Measurements from ENCODE around the gene KRT86. TPM values are rescaled to one million over a fixed set of nuclear protein-coding genes. Genes with fewer than 3 reads are reported as not detected.

Gene KRT86
- total and polyA plus RNA-seq, 9 of the 15 experiments (the other 6 are each of a cell fraction or from before 2014, with no cell fraction given): not detected

GRCh38 chr12:52280796-52281560 is 6.5 kb downstream of the KRT86 start (continued):
- TF ChIP-seq, protein P1, sequence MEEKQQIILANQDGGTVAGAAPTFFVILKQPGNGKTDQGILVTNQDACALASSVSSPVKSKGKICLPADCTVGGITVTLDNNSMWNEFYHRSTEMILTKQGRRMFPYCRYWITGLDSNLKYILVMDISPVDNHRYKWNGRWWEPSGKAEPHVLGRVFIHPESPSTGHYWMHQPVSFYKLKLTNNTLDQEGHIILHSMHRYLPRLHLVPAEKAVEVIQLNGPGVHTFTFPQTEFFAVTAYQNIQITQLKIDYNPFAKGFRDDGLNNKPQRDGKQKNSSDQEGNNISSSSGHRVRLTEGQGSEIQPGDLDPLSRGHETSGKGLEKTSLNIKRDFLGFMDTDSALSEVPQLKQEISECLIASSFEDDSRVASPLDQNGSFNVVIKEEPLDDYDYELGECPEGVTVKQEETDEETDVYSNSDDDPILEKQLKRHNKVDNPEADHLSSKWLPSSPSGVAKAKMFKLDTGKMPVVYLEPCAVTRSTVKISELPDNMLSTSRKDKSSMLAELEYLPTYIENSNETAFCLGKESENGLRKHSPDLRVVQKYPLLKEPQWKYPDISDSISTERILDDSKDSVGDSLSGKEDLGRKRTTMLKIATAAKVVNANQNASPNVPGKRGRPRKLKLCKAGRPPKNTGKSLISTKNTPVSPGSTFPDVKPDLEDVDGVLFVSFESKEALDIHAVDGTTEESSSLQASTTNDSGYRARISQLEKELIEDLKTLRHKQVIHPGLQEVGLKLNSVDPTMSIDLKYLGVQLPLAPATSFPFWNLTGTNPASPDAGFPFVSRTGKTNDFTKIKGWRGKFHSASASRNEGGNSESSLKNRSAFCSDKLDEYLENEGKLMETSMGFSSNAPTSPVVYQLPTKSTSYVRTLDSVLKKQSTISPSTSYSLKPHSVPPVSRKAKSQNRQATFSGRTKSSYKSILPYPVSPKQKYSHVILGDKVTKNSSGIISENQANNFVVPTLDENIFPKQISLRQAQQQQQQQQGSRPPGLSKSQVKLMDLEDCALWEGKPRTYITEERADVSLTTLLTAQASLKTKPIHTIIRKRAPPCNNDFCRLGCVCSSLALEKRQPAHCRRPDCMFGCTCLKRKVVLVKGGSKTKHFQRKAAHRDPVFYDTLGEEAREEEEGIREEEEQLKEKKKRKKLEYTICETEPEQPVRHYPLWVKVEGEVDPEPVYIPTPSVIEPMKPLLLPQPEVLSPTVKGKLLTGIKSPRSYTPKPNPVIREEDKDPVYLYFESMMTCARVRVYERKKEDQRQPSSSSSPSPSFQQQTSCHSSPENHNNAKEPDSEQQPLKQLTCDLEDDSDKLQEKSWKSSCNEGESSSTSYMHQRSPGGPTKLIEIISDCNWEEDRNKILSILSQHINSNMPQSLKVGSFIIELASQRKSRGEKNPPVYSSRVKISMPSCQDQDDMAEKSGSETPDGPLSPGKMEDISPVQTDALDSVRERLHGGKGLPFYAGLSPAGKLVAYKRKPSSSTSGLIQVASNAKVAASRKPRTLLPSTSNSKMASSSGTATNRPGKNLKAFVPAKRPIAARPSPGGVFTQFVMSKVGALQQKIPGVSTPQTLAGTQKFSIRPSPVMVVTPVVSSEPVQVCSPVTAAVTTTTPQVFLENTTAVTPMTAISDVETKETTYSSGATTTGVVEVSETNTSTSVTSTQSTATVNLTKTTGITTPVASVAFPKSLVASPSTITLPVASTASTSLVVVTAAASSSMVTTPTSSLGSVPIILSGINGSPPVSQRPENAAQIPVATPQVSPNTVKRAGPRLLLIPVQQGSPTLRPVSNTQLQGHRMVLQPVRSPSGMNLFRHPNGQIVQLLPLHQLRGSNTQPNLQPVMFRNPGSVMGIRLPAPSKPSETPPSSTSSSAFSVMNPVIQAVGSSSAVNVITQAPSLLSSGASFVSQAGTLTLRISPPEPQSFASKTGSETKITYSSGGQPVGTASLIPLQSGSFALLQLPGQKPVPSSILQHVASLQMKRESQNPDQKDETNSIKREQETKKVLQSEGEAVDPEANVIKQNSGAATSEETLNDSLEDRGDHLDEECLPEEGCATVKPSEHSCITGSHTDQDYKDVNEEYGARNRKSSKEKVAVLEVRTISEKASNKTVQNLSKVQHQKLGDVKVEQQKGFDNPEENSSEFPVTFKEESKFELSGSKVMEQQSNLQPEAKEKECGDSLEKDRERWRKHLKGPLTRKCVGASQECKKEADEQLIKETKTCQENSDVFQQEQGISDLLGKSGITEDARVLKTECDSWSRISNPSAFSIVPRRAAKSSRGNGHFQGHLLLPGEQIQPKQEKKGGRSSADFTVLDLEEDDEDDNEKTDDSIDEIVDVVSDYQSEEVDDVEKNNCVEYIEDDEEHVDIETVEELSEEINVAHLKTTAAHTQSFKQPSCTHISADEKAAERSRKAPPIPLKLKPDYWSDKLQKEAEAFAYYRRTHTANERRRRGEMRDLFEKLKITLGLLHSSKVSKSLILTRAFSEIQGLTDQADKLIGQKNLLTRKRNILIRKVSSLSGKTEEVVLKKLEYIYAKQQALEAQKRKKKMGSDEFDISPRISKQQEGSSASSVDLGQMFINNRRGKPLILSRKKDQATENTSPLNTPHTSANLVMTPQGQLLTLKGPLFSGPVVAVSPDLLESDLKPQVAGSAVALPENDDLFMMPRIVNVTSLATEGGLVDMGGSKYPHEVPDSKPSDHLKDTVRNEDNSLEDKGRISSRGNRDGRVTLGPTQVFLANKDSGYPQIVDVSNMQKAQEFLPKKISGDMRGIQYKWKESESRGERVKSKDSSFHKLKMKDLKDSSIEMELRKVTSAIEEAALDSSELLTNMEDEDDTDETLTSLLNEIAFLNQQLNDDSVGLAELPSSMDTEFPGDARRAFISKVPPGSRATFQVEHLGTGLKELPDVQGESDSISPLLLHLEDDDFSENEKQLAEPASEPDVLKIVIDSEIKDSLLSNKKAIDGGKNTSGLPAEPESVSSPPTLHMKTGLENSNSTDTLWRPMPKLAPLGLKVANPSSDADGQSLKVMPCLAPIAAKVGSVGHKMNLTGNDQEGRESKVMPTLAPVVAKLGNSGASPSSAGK (IDR thresholded peaks at IDR 0.05): no peak
- TF ChIP-seq TRIM25 (IDR thresholded peaks at IDR 0.05; ENCODE audit: borderline replicate concordance): no peak
- TF ChIP-seq HES1 (IDR thresholded peaks at IDR 0.05; ENCODE audit: low read depth): no peak
- TF ChIP-seq, protein P2, sequence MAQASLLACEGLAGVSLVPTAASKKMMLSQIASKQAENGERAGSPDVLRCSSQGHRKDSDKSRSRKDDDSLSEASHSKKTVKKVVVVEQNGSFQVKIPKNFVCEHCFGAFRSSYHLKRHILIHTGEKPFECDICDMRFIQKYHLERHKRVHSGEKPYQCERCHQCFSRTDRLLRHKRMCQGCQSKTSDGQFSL (CRISPR knock-in tag; IDR thresholded peaks at IDR 0.05): no peak
- TF ChIP-seq, protein P2 (tag; IDR thresholded peaks at IDR 0.05): 0 out of 4 replicates have a peak, but pooled peaks of 1 of the 2 experiments have one; percentile 43
